K562 (cell line): Measurements from ENCODE around the gene NTRK1. TPM values are rescaled to one million over a fixed set of nuclear protein-coding genes. Genes with fewer than 3 reads are reported as not detected.

Experiments used
- ATAC-seq: fragments of 200-7000 bp; cut with Tn5 transposase; 3 replicates; pipeline ENCODE4 v1.9.1; 2020; ENCODE audit warnings: moderate library complexity
- BruUV-seq: library from RNA; stranded (reverse); fragments of 400-500 nt; replicated peaks from 2 replicates; lab custom pipeline; 2021; lab: Mats Ljungman, UMichigan
- CTCF ChIA-PET: fragments of 300-600 bp; formaldehyde crosslinking; extraction: SDS; loops from one replicate; lab custom pipeline; 2021; ENCODE audit warnings: low intra/inter-chr PET ratio; lab: Yijun Ruan, JAX
- POLR2A ChIA-PET: fragments of 300-600, 350-650 bp; sonication (Branson Sonifier 250); formaldehyde crosslinking; extraction: SDS; loops from one replicate; lab custom pipeline; 2021; ENCODE audit warnings: antibody characterized with exemption, inconsistent platforms; lab: Yijun Ruan, JAX
- DNase-seq, 4 experiments: peaks; one replicate each; pipeline versions ENCODE4 v3.0.0 to v3.0.0-alpha.2; 2011 to 2018; ENCODE audit warnings: low spot score in 3 of 4, mixed read lengths in 3 of 4; ENCODE audit errors: extremely low read depth in 1 of 4
- FAIRE-seq: peaks from 2 replicates; lab custom pipeline; 2011; peaks lifted over from hg19 to GRCh38; lab: Jason Lieb, UNC
- H2AFZ ChIP-seq: 2 replicates; pipeline ENCODE4 v1.6.0; 2011; ENCODE audit warnings: low read depth, low read length, control low read depth, inconsistent platforms
- H3K27ac ChIP-seq: fragments of 200-600 bp; 3 replicates; pipeline ENCODE4 v1.8.0; 2011; ENCODE audit warnings: low read depth, mild to moderate bottlenecking, control low read depth, inconsistent platforms, low read length, moderate library complexity, mixed read lengths; ENCODE audit errors: extremely low read depth
- H3K27me3 ChIP-seq, 2 experiments: fragments of 300-600 bp in 1 of 2; 2 replicates in 1 of 2; 3 replicates in 1 of 2; pipeline versions ENCODE4 v1.6.0 to v1.8.0; 2011; ENCODE audit warnings: inconsistent platforms in 2 of 2, low read length in 2 of 2, mild to moderate bottlenecking in 1 of 2, mixed read lengths in 1 of 2, moderate library complexity in 1 of 2; ENCODE audit not compliant: control insufficient read depth in 2 of 2, insufficient read depth in 2 of 2
- H3K36me3 ChIP-seq: fragments of 300-600 bp; 3 replicates; pipeline ENCODE4 v1.8.0; 2011; ENCODE audit warnings: mild to moderate bottlenecking, low read length, inconsistent platforms; ENCODE audit not compliant: control insufficient read depth, insufficient read depth
- H3K4me1 ChIP-seq, 2 experiments: fragments of 200-600 bp in 1 of 2; replicated peaks in 1 of 2; 2 replicates in 1 of 2; 3 replicates in 1 of 2; pipeline versions ENCODE4 v1.5.1 to v1.8.0; 2011; ENCODE audit warnings: inconsistent platforms in 2 of 2, low read length in 2 of 2, mild to moderate bottlenecking in 1 of 2, mixed read lengths in 1 of 2, moderate library complexity in 1 of 2; ENCODE audit not compliant: control insufficient read depth in 2 of 2, insufficient read depth in 2 of 2
- H3K4me2 ChIP-seq: 2 replicates; pipeline ENCODE4 v1.6.1; 2011; ENCODE audit warnings: low read length, control low read depth, inconsistent platforms, mixed read lengths; ENCODE audit not compliant: insufficient read depth
- H3K4me3 ChIP-seq: fragments of 200-600 bp; sonication (generic), shearing (Covaris generic); 2 replicates; pipeline ENCODE4 v1.5.1; 2016; ENCODE audit warnings: control low read depth, inconsistent platforms
- H3K79me2 ChIP-seq: fragments of 200-600 bp; 3 replicates; pipeline ENCODE4 v1.8.0; 2011; ENCODE audit warnings: low read length, inconsistent platforms; ENCODE audit not compliant: control insufficient read depth, insufficient read depth
- H3K9ac ChIP-seq, 2 experiments: 2 replicates each; pipeline versions ENCODE4 v1.6.0 to v1.6.1; 2011; ENCODE audit warnings: low read depth in 2 of 2, low read length in 2 of 2, control low read depth in 1 of 2, inconsistent platforms in 1 of 2, mild to moderate bottlenecking in 1 of 2, mixed read lengths in 1 of 2; ENCODE audit not compliant: insufficient read depth in 1 of 2
- H3K9me1 ChIP-seq: one replicate; pipeline ENCODE4 v1.6.0; 2011; ENCODE audit warnings: inconsistent platforms, mild to moderate bottlenecking, low read length, moderate library complexity; ENCODE audit not compliant: control insufficient read depth, insufficient read depth
- H3K9me3 ChIP-seq: replicated peaks from 2 replicates; pipeline ENCODE4 v1.5.1; 2011; ENCODE audit warnings: low read depth, low read length, inconsistent platforms; ENCODE audit not compliant: control insufficient read depth, insufficient read depth
- H4K20me1 ChIP-seq: replicated peaks from 2 replicates; pipeline ENCODE4 v1.6.1; 2011; ENCODE audit warnings: low read length, inconsistent platforms, mixed read lengths; ENCODE audit not compliant: control insufficient read depth, insufficient read depth
- CEBPG ChIP-seq, 3 experiments: fragments of 200-800 bp in 1 of 3; sonication (Bioruptor generic) in 1 of 3; sonication (generic) in 1 of 3; formaldehyde crosslinking in 1 of 3; IDR thresholded peaks in 2 of 3; conservative IDR thresholded peaks in 1 of 3; 2 replicates each; pipeline versions ENCODE4 v1.6.1 to v1.8.0; 2016 to 2022; ENCODE audit warnings: missing compliant biosample characterization in 2 of 3, missing genetic modification characterization in 2 of 3, mild to moderate bottlenecking in 1 of 3, missing genetic modification reagents in 1 of 3
- CSDE1 ChIP-seq, 2 experiments: fragments of 450-650 bp; IDR thresholded peaks; 2 replicates each; pipeline ENCODE4 v1.6.1; 2016; ENCODE audit warnings: mild to moderate bottlenecking in 1 of 2
- E2F3 ChIP-seq: fragments of 250-450 bp; sonication (Bioruptor Pico); IDR thresholded peaks from 2 replicates; pipeline ENCODE4 v1.4.0; 2020; ENCODE audit warnings: mild to moderate bottlenecking
- HNRNPH1 ChIP-seq: fragments of 200-400 bp; formaldehyde crosslinking; optimal IDR thresholded peaks from 2 replicates; pipeline ENCODE3; 2017; ENCODE audit warnings: low read depth, mild to moderate bottlenecking, low read length, moderate library complexity
- MED1 ChIP-seq: sonication (generic); formaldehyde crosslinking; IDR thresholded peaks from 2 replicates; pipeline ENCODE4 v1.8.1; 2023; ENCODE audit warnings: missing genetic modification reagents, borderline replicate concordance
- PYGO2 ChIP-seq: fragments of 450-650 bp; IDR thresholded peaks from 2 replicates; pipeline ENCODE4 v1.6.1; 2016; ENCODE audit warnings: mild to moderate bottlenecking, missing genetic modification characterization, moderate library complexity, missing compliant biosample characterization
- ZFP36 ChIP-seq: fragments of 150-350 bp; IDR thresholded peaks from 2 replicates; pipeline ENCODE4 v1.6.1; 2018; ENCODE audit warnings: low read length, low read depth; ENCODE audit not compliant: partially characterized antibody
- ZNF124 ChIP-seq: sonication (generic); formaldehyde crosslinking; IDR thresholded peaks from 2 replicates; pipeline ENCODE4 v1.8.1; 2022; ENCODE audit warnings: missing genetic modification reagents
- ZNF354B ChIP-seq: fragments of 250-450 bp; sonication (Bioruptor Pico); IDR thresholded peaks from 2 replicates; pipeline ENCODE4 v1.4.0; 2020
- WGBS: fragments of 100-300 bp; shearing (Covaris generic); methylation state at CpG from one replicate; pipeline ENCODE4 v1.1.6; 2016; ENCODE audit warnings: low coverage, mixed read lengths; ENCODE audit not compliant: insufficient coverage; ENCODE audit errors: missing lambda C conversion rate; 5-methylcytosine and 5-hydroxymethylcytosine counted together
- in situ Hi-C: fragments of 300-500 bp; cut with MboI; formaldehyde crosslinking; loops from 4 replicates; pipeline ENCODE4 v1.15.0; 2018; ENCODE audit warnings: inconsistent platforms, mixed read lengths
- intact Hi-C: fragments of 100-400 bp; cut with micrococcal nuclease; formaldehyde crosslinking; loops from 2 replicates; pipeline ENCODE4 v1.14.2; 2022
- polyA plus RNA-seq, 8 experiments: library from polyadenylated mRNA; depleted of rRNA in 4 of 8; stranded (reverse) in 5 of 8; unstranded in 3 of 8; fragments of >200 nt; fragmentation: Nextera tagmentation in 2 of 8; fragmentation: Illumina TruSeq in 1 of 8; extraction: Ambion mirVana in 2 of 8; extraction: Trizol in 1 of 8; gene quantifications; 2 replicates each; pipeline versions ENCODE4 v1.2.1 to v1.2.3, GENCODE V29; 2011 to 2014; ENCODE audit warnings: inconsistent platforms in 1 of 8, missing spikeins in 1 of 8
- total RNA-seq, 7 experiments: library from RNA; depleted of rRNA in 6 of 7; stranded (reverse); fragments of >200 nt in 6 of 7; fragmentation: Illumina TruSeq in 2 of 7; extraction: Trizol in 2 of 7; gene quantifications; 2 replicates each; pipeline versions ENCODE4 v1.2.1 to v1.2.3, GENCODE V29; 2011 to 2021; ENCODE audit warnings: low replicate concordance in 1 of 7
- TF ChIP-seq, protein P1 (sequence below): sonication (generic); formaldehyde crosslinking; IDR thresholded peaks from 2 replicates; pipeline ENCODE4 v1.8.1; 2023; ENCODE audit warnings: mild to moderate bottlenecking, missing genetic modification reagents
- TF ChIP-seq, protein P2 (sequence below): IDR thresholded peaks from 2 replicates; pipeline ENCODE4 v1.6.1; 2012; ENCODE audit warnings: low read depth, low read length, improper control_type of control experiment, borderline replicate concordance

The NTRK1 gene
- total and polyA plus RNA-seq, 9 of the 15 experiments (the other 6 are each of a cell fraction or from before 2014, with no cell fraction given), result 0.46 to 30.0 (median 7.9) TPM

DNA sequence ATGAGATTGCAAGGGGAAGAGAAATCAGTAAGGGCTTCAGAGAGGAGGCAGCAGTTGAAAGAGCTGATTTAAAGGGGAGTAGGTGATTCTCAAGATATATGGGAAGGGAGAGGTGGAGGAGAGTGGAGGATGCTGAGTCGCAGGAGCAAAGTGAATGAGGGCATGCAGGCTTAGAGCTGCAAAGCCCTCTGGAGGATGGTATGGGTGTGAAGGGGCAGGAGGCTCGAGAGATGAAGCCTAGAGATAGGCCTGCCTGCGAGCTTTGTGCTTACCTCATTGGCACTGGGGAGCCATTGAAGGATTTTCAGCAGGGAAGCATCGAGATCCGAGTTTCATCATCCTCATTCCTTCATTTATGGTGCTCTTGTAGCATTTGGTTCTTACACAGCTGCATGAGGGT, 28.2 kb upstream of the NTRK1 start:
- intact Hi-C loops, result loop anchor here (5.0 kb wide), 1 partner anchor 35 kb away; no protein-coding TSS in a partner anchor

DNA sequence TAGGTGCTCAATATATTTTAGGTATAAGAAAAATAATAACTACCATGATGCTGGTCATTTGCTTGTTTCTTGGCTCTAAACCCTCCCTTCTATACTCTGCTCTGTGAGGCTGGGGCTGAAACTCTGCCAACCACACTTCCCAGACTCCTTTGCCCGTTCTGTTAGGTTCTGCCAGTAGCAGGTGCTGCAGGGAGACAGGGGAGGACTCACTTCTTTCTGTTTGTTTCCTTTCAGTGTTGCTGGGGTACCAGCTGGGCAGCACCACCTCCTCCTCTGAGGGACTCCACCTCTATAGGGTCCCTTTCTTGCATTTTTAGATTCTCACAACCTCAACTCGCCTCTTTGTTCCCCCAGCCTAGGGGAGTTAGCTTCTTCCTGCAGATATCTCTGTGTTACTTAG, 27.1 kb upstream of the NTRK1 start:
- no peak for DNase-seq
- Histone ChIP-seq H3K9ac (no peak overlapping the region), H3K27me3 (peaks cover 17 to 22% of the 10 kb centered on the region in 2 experiments; a peak in 4 of 5 replicates), H3K9me3 (no peaks in the 10 kb centered on the region), H3K79me2 (no peaks in the 10 kb centered on the region), H4K20me1 (no peaks in the 10 kb centered on the region), H3K4me3 (no peak overlapping the region), H3K4me2 (no peak overlapping the region), H3K4me1 (peaks cover 0 to 7% of the 10 kb centered on the region in 2 experiments; a peak in 3 of 5 replicates), H3K27ac (no peak overlapping the region), H3K9me1 (no peaks in the 10 kb centered on the region), H3K36me3 (no peaks in the 10 kb centered on the region), H2AFZ (no peak overlapping the region)
- TF ChIP-seq ZNF354B (CRISPR knock-in tag) (no peak), E2F3 (CRISPR knock-in tag) (no peak), ZNF124 (CRISPR knock-in tag) (no peak), PYGO2 (tag) (no peak), MED1 (no peak)
- TF ChIP-seq, protein P1, sequence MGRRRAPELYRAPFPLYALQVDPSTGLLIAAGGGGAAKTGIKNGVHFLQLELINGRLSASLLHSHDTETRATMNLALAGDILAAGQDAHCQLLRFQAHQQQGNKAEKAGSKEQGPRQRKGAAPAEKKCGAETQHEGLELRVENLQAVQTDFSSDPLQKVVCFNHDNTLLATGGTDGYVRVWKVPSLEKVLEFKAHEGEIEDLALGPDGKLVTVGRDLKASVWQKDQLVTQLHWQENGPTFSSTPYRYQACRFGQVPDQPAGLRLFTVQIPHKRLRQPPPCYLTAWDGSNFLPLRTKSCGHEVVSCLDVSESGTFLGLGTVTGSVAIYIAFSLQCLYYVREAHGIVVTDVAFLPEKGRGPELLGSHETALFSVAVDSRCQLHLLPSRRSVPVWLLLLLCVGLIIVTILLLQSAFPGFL (CRISPR knock-in tag), result no peak
- TF ChIP-seq, protein P2, sequence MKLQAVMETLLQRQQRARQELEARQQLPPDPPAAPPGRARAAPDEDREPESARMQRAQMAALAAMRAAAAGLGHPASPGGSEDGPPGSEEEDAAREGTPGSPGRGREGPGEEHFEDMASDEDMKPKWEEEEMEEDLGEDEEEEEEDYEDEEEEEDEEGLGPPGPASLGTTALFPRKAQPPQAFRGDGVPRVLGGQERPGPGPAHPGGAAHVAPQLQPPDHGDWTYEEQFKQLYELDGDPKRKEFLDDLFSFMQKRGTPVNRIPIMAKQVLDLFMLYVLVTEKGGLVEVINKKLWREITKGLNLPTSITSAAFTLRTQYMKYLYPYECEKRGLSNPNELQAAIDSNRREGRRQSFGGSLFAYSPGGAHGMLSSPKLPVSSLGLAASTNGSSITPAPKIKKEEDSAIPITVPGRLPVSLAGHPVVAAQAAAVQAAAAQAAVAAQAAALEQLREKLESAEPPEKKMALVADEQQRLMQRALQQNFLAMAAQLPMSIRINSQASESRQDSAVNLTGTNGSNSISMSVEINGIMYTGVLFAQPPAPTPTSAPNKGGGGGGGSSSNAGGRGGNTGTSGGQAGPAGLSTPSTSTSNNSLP, result no peak
- BruUV-seq, result no TSS peak
- no peak for FAIRE-seq
- ATAC-seq, result no peak
- in situ Hi-C loops, result no loop called here
- intact Hi-C loops, result loop anchor here (5.0 kb wide), 1 partner anchor 36 kb away; no protein-coding TSS in a partner anchor
- ChIA-PET CTCF (interaction anchor here (0.7 kb wide), 1 partner anchor 110 kb away, joined by 3 read pairs; no protein-coding TSS in a partner anchor), POLR2A (no interaction called here)
- 0% methylated on average over 2 of the region's 2 CpGs for WGBS

More for the DNA sequence above, 28.2 kb upstream of the NTRK1 start:
- CTCF ChIA-PET, result no interaction called here
- Histone ChIP-seq H4K20me1 (no peaks in the 10 kb centered on the region), H3K27me3 (peaks cover 17 to 22% of the 10 kb centered on the region in 2 experiments; a peak in 4 of 5 replicates), H2AFZ (no peak overlapping the region), H3K4me3 (no peak overlapping the region), H3K9ac (no peak overlapping the region), H3K9me1 (no peaks in the 10 kb centered on the region), H3K79me2 (no peaks in the 10 kb centered on the region), H3K4me1 (peaks cover 0 to 8% of the 10 kb centered on the region in 2 experiments; a peak in 3 of 5 replicates), H3K27ac (no peak overlapping the region), H3K36me3 (no peaks in the 10 kb centered on the region), H3K9me3 (no peaks in the 10 kb centered on the region), H3K4me2 (no peak overlapping the region)
- FAIRE-seq (no peak), DNase-seq (no peak), ATAC-seq (no peak; the same call in 2 of the 3 replicates)
- POLR2A ChIA-PET, result interaction anchor here (0.6 to 1.2 kb wide), 3 partner anchors 9 to 104 kb away, joined by 3 to 5 read pairs (median 3); partner anchors contain the start of genes ISG20L2 and METTL25B
- in situ Hi-C loops, result no loop called here
- peak; percentile 57 for TF ChIP-seq ZFP36
- no peak for TF ChIP-seq HNRNPH1
- TF ChIP-seq CSDE1 (IDR thresholded peaks at IDR 0.05), result no peak
- 0 out of 2 replicates have a peak, but pooled peaks have one; percentile 23 for TF ChIP-seq CEBPG (CRISPR knock-in tag; IDR thresholded peaks at IDR 0.05)
- TF ChIP-seq CEBPG (tag; conservative IDR thresholded peaks at IDR 0.05 in 1 of 2, IDR thresholded peaks at IDR 0.05 in 1 of 2), result no peak
- WGBS, result 0% methylated on average over 5 of the region's 5 CpGs
- no TSS peak for BruUV-seq
